ENCODE results near the gene ATP6V0A1. TPM values are rescaled to one million over a fixed set of nuclear protein-coding genes. Genes with fewer than 3 reads are reported as not detected.
A peak's percentile ranks its signal among the peaks of the same experiment; 100 is the strongest.

The ATP6V0A1 gene
- 40.0 and 60.6 TPM in 2 replicates for total RNA-seq (ENCODE audit: low replicate concordance)

DNA sequence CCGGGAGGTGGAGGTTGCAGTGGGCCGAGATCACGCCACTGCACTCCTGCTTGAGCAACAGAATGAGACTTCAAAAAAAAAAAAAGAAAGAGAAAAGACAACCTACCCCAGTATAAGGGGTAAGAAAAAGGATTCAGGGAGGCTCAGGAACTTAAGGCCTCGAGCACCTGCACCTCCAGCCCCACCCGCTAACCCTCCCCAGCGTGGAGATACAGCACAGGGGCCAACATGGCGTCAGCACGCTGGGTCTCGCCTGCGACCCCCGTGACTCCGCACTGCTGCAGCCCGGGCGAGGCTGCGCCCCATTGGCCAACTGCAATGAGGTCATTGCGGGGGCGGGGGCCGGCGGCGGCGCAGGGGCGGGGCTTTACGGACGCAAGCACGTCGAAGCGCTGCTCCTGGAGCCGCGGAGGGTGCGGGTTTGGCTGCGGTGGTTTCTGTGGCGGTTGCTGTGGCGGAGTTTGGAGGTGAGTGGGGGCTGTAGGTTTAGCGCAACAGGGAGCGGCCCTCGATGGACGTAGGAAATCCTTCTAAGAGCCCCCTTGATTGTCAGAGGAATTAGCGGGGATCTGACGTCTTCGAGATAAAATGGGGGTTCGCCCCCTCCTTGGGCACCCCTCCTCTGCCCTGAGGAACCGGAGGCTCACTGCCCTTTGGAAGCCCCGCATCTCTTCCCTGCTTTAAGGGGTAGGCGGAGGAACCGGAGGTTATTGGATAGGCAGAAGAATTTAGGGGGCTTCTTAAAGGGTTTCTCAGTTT is at the start of gene ATP6V0A1:
TSS of gene ATP6V0A1 (plus strand) at position 382 of the 759 bp plus-strand sequence. CDS start 2,017 bp downstream, outside the sequence.
- peak within 1 kb of the TSS; percentile 88 for H3K4me3 ChIP-seq (ENCODE audit: low read depth, low read length)
- TF ChIP-seq, protein P1, sequence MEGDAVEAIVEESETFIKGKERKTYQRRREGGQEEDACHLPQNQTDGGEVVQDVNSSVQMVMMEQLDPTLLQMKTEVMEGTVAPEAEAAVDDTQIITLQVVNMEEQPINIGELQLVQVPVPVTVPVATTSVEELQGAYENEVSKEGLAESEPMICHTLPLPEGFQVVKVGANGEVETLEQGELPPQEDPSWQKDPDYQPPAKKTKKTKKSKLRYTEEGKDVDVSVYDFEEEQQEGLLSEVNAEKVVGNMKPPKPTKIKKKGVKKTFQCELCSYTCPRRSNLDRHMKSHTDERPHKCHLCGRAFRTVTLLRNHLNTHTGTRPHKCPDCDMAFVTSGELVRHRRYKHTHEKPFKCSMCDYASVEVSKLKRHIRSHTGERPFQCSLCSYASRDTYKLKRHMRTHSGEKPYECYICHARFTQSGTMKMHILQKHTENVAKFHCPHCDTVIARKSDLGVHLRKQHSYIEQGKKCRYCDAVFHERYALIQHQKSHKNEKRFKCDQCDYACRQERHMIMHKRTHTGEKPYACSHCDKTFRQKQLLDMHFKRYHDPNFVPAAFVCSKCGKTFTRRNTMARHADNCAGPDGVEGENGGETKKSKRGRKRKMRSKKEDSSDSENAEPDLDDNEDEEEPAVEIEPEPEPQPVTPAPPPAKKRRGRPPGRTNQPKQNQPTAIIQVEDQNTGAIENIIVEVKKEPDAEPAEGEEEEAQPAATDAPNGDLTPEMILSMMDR (IDR thresholded peaks at IDR 0.05; ENCODE audit: insufficient read depth, low read length): no peak
- peak; percentile 79 for DNase-seq (ENCODE audit: low read depth)

DNA sequence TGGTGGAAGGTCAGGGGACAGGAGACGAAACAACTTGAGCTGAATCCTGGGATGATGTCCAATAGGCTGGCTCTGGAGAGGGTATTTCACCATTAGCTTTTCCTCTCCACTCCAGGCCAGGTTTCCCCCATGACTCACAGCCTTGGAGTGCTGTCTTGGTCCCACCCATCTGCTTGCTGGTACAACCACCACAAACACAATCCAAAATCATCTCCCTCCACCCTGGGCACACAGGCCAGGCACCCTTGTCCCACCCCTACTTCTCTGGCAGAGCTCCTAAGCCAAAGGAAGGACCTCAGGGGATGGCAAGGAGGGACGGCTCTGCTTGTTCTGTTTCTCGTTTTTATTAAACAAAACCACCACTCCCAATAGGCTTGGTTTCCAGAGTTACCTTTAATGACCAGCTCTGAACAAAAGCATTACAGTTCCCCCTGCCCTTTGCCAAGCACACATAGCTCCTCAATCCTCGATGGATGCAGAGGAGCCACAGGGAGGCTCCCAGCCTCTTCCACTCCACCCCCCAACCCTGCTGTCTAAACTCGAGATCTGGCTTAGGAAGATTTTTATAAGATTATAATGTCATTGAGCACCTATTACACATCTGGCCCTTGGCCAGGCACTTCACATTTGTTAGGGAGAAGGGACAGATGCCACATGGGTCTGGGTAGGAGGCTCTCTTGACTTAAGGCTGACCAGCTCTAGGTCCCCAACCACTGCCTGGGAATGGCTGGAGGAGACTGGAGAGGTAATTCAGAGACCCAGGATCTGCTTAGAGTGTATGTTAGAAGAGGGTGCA is 49.0 kb upstream of the ATP6V0A1 start:
- TF ChIP-seq, protein P1 (IDR thresholded peaks at IDR 0.05; ENCODE audit: insufficient read depth, low read length): no peak
- peak overlapping the region; percentile 31 for H3K4me3 ChIP-seq (ENCODE audit: low read depth, low read length)
- peak; percentile 98 for DNase-seq (ENCODE audit: low read depth)

DNA sequence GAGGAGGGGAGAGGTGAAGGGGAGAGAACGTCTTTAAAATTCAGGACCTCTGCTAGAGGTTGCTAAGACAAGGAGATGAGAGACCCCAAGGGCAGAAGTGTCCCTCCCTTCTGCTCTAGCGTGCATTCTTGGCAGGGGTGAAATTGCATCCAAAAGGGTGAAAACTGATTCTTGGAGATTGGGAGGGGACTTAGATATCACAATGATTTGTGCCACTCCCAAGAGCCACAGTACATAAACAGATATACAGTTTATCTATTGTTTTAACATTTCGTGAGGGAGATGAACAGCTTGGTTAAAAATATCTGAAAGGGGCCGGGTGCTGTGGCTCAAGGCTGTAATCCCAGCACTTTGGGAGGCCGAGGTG is 48.4 kb upstream of the ATP6V0A1 start:
- no peak overlapping the region for H3K4me3 ChIP-seq (ENCODE audit: low read depth, low read length)
- TF ChIP-seq, protein P1 (IDR thresholded peaks at IDR 0.05; ENCODE audit: insufficient read depth, low read length): no peak
- no peak for DNase-seq (ENCODE audit: low read depth)

DNA sequence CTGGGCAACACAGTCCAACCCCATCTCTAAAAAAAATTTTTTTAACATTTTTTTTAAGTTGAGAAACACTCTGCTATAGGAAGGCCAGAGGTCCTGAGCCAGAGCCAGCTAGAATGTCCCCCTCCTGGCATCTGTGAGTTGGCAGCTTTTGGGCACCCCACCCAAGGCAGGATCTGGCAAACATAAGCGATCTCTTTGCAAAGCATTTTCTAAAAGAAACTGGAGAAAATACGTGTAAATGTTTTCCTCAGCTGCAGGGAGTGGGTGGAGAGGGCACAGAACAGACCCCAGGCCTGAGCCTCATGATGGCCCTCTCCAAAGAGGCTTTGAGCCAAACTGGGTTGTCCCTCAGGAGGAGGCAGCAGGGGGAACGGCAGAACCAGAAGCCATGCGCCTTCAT is 47.3 kb upstream of the ATP6V0A1 start:
- no peak overlapping the region for H3K4me3 ChIP-seq (ENCODE audit: low read depth, low read length)
- TF ChIP-seq, protein P1 (IDR thresholded peaks at IDR 0.05; ENCODE audit: insufficient read depth, low read length): no peak
- DNase-seq (ENCODE audit: low read depth): peak; percentile 44

DNA sequence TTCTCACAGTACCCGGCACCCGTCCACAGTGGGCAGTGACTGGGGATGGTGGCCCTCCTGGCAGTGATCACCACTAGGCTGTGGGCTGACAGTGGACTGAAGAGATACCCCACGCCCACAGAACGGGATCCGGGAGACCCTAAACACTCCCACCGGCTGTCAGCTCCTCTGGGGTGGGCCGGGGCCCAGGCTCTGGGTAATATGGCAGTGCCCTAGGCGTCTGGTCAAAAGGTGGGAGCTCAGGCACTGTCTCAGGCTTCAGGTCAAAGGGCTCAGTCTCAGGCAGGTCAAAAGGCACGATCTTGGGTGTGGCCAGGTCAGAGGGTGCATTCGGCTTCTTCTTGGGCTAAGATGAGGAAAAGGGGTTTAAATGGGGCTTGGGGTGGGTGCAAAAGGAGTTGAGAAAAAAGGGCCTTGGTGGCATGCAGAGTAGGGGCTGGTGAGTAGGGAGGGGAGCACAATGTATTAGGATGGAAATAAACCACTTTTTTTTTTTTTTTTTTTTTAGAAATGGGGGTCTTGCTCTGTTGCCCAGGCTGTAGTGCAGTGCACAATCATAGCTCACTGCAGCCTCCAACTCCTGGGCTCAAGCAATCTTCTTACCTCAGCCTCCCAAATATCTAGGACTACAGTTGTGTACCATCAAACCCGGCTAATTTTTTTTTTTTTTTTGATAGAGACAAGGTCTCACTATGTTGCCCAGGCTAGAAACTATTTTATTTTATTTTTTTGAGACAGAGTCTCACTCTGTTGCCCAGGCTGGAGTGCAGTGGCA is 46.6 kb upstream of the ATP6V0A1 start:
- TF ChIP-seq, protein P1 (IDR thresholded peaks at IDR 0.05; ENCODE audit: insufficient read depth, low read length): no peak
- DNase-seq (ENCODE audit: low read depth): no peak
- H3K4me3 ChIP-seq (ENCODE audit: low read depth, low read length): no peak overlapping the region

DNA sequence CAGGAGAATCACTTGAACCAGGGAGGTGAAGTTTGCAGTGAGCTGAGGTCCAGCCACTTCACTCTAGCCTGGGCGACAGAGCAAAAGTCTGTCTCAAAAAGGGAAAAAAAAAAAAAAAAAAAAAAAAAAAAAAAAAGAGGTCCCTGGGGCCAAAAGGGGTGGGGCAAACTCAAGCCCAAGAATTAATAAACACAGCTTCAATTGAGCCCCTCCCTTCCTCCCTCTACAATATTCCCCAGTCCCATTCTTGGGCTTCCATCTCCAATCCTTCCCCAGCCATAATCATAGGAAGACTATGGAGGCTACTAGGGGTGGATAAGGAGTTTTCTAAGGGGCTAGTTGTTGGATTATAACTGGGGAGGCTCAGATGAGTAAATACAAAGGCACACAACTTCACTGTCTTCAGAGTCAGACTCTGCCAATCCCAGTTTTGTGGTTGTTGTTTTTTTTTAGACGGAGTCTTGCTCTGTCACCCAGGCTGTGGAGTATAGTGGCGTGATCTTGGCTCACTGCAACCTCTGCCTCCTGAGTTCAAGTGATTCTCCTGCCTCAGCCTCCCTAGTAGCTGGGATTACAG is 45.1 kb upstream of the ATP6V0A1 start:
- H3K4me3 ChIP-seq (ENCODE audit: low read depth, low read length): no peak overlapping the region
- TF ChIP-seq, protein P1 (IDR thresholded peaks at IDR 0.05; ENCODE audit: insufficient read depth, low read length): no peak
- peak; percentile 57 for DNase-seq (ENCODE audit: low read depth)

Measured in fibroblast of the aortic adventitia (primary cell).